ENCODE measurements around the gene HSP90AB1. TPM values are rescaled to one million over a fixed set of nuclear protein-coding genes. Genes with fewer than 3 reads are reported as not detected.

The HSP90AB1 gene
- total and polyA plus RNA-seq, 11 donors, result 375 to 1,040 (median 857) TPM

DNA sequence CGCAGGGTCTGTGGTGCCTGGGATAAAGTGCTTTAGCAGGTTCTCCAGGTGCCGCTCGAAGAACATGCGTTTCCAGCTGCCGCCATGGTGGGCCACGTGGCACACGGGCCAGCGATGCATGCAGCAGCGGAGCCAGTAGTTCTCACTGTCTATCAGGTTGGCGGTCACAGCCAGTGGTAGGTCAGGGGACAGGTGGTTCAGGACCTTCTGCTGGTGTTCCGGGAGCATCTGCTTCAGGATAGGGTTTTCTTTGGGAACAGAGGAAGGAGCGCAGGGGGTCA lies 39.3 kb downstream of the HSP90AB1 start:
- DNase-seq, result no peak
- Histone ChIP-seq H3K4me3 (no peak overlapping the region), H3K36me3 (no peaks in the 10 kb centered on the region), H3K27me3 (peaks cover 8 to 70% (median 30%) of the 10 kb centered on the region in 9 donors), H3K4me1 (no peaks in the 10 kb centered on the region), H3K27ac (no peak overlapping the region), H3K9me3 (no peaks in the 10 kb centered on the region)
- ATAC-seq, result no peak
- TF ChIP-seq POLR2A (IDR thresholded peaks at IDR 0.05), result no peak
- TF ChIP-seq, protein P1, sequence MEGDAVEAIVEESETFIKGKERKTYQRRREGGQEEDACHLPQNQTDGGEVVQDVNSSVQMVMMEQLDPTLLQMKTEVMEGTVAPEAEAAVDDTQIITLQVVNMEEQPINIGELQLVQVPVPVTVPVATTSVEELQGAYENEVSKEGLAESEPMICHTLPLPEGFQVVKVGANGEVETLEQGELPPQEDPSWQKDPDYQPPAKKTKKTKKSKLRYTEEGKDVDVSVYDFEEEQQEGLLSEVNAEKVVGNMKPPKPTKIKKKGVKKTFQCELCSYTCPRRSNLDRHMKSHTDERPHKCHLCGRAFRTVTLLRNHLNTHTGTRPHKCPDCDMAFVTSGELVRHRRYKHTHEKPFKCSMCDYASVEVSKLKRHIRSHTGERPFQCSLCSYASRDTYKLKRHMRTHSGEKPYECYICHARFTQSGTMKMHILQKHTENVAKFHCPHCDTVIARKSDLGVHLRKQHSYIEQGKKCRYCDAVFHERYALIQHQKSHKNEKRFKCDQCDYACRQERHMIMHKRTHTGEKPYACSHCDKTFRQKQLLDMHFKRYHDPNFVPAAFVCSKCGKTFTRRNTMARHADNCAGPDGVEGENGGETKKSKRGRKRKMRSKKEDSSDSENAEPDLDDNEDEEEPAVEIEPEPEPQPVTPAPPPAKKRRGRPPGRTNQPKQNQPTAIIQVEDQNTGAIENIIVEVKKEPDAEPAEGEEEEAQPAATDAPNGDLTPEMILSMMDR (IDR thresholded peaks at IDR 0.05), result no peak
- 86 to 94% (median 89%) methylated on average over 10 to 12 of the region's 12 CpGs for WGBS, 4 donors
- intact Hi-C loops (cut with DNase I), result no loop called here

DNA sequence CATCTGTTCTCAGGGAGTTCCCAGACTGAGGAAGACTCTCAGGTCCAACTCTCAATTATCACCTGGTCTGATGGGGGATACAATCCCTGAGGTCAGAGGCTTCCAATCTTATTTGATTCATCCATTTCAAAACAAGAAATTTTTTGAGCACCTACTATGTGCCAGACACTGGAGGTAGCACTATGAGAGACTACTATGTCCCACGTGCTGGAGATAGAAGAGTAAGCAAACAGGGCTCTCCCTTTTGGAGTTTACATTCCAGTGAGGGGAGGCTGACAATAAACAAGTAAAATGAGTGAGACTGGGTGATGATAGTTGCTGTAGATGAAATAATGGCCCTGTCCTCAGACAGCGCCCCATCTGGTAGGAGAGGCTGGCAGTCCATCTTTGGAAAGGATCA lies 39.8 kb downstream of the HSP90AB1 start:
- 37 to 55% (median 51%) methylated on average over 2 of the region's 2 CpGs for WGBS, 4 donors
- DNase-seq (no peak), ATAC-seq (no peak)
- no peak overlapping the region for H3K4me3 ChIP-seq
- TF ChIP-seq POLR2A (IDR thresholded peaks at IDR 0.05), result no peak
- TF ChIP-seq, protein P1 (IDR thresholded peaks at IDR 0.05), result no peak
- H3K4me1 ChIP-seq, result no peaks in the 10 kb centered on the region
- no peaks in the 10 kb centered on the region for H3K36me3 ChIP-seq
- H3K9me3 ChIP-seq, result no peaks in the 10 kb centered on the region
- no peak overlapping the region for H3K27ac ChIP-seq
- peaks cover 12 to 75% (median 30%) of the 10 kb centered on the region in 9 donors for H3K27me3 ChIP-seq
- intact Hi-C loops (cut with DNase I), result no loop called here

DNA sequence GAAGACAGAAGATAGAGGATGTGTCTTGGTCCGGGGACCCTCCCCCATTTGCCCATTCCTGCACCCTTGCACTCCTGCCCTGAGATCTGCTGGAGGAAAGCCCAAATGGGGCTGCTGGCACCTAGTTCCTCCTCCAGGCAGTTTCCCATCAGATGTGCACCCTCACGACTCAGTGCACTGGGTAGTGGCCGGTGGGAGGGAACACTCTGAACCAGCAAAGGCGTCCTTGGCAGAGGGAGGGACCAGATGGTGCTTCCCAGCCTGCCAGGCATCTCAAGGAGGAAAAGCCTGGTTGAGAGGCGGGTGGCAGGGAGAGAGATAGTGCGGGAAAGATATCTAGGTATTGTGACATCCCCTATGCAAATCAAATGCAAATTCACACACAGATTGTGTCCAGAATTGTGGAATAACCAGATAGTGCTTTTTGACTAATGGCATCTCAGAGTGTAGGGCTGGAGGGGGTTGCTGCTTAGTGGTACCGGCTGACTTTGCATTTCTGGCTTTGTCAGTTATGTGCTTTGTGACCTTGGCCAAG lies 42.9 kb downstream of the HSP90AB1 start:
- no peak overlapping the region for H3K4me3 ChIP-seq
- intact Hi-C loops (cut with DNase I), result no loop called here
- TF ChIP-seq, protein P1 (IDR thresholded peaks at IDR 0.05), result no peak
- no peak for TF ChIP-seq POLR2A (IDR thresholded peaks at IDR 0.05)
- no peak overlapping the region for H3K27ac ChIP-seq
- H3K4me1 ChIP-seq, result no peaks in the 10 kb centered on the region
- 38 to 50% (median 49%) methylated on average over 7 of the region's 7 CpGs for WGBS, 4 donors
- no peaks in the 10 kb centered on the region for H3K9me3 ChIP-seq
- no peak for DNase-seq
- peaks cover 17 to 92% (median 48%) of the 10 kb centered on the region in 9 donors for H3K27me3 ChIP-seq
- no peaks in the 10 kb centered on the region for H3K36me3 ChIP-seq
- ATAC-seq, result no peak

DNA sequence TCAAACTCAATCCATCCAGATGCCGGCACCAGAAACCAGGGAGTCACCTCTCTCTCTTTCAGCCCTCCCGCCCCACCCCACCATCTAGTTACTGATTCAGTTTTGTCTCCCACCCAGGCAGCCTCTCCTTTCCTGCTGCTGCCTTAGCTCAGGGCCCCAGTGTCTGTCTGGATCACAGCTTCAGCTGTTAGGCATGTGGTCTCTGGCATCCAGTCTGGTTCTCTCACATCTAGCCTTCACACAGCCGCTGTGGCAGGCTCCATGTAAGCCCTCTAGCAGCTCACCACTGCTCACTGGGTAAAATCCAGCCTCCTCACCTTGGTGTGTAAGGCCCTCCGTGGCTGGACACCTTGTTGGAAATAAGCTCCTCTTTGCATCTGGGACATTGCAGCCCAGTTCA lies 44.9 kb downstream of the HSP90AB1 start:
- WGBS, 4 donors, result 67 to 75% (median 70%) methylated on average over 4 of the region's 4 CpGs
- no peak for TF ChIP-seq POLR2A (IDR thresholded peaks at IDR 0.05)
- TF ChIP-seq, protein P1 (IDR thresholded peaks at IDR 0.05), result no peak
- no peak for ATAC-seq
- Histone ChIP-seq H3K27ac (no peak overlapping the region), H3K36me3 (no peaks in the 10 kb centered on the region), H3K27me3 (peaks cover 23 to 94% (median 62%) of the 10 kb centered on the region in 9 donors), H3K4me1 (peaks cover 0 to 5% (median under 1%) of the 10 kb centered on the region in 12 donors), H3K4me3 (no peak overlapping the region), H3K9me3 (no peaks in the 10 kb centered on the region)
- intact Hi-C loops (cut with DNase I), result no loop called here
- no peak for DNase-seq

Measured in heart left ventricle (tissue), 16 donors.